ENCODE data around the gene GALNT13.
A peak's percentile ranks its signal among the peaks of the same experiment; 100 is the strongest.

GALNT13 gene

GRCh38 chr2:153944800-153945199 lies 73.1 kb downstream of the GALNT13 start:
- DNase-seq (ENCODE audit: insufficient read length, low spot score) (no peak), FAIRE-seq (no peak)
- TF ChIP-seq CTCF (IDR thresholded peaks at IDR 0.05; ENCODE audit: insufficient read depth, missing control alignments), result no peak

GRCh38 chr2:153946036-153946435 lies 74.3 kb downstream of the GALNT13 start:
- FAIRE-seq, result peak; percentile 85
- no peak for DNase-seq (ENCODE audit: insufficient read length, low spot score)
- TF ChIP-seq CTCF (IDR thresholded peaks at IDR 0.05; ENCODE audit: insufficient read depth, missing control alignments), result no peak

GRCh38 chr2:153953761-153954160 lies 82.0 kb downstream of the GALNT13 start:
- DNase-seq (ENCODE audit: insufficient read length, low spot score), result no peak
- FAIRE-seq, result no peak
- TF ChIP-seq CTCF (IDR thresholded peaks at IDR 0.05; ENCODE audit: insufficient read depth, missing control alignments), result no peak

GRCh38 chr2:153963256-153963655 lies 91.5 kb downstream of the GALNT13 start:
- DNase-seq (ENCODE audit: insufficient read length, low spot score) (no peak), FAIRE-seq (no peak)
- TF ChIP-seq CTCF (IDR thresholded peaks at IDR 0.05; ENCODE audit: insufficient read depth, missing control alignments), result no peak

GRCh38 chr2:153967248-153967973 lies 95.7 kb downstream of the GALNT13 start:
- DNase-seq (ENCODE audit: insufficient read length, low spot score), result no peak
- TF ChIP-seq CTCF (IDR thresholded peaks at IDR 0.05; ENCODE audit: insufficient read depth, missing control alignments), result no peak
- no peak for FAIRE-seq

- no peak for TF ChIP-seq CTCF (IDR thresholded peaks at IDR 0.05; ENCODE audit: insufficient read depth, missing control alignments)
- DNase-seq (ENCODE audit: insufficient read length, low spot score), result no peak
- no peak for FAIRE-seq
Measured at GRCh38 chr2:153971250-153971649, 99.5 kb downstream of the GALNT13 start.

- FAIRE-seq (no peak), DNase-seq (ENCODE audit: insufficient read length, low spot score) (no peak)
- TF ChIP-seq CTCF (IDR thresholded peaks at IDR 0.05; ENCODE audit: insufficient read depth, missing control alignments), result no peak
Measured at GRCh38 chr2:153971855-153972254, 100.1 kb downstream of the GALNT13 start.
